Embryonic facial prominence (tissue), 1 donor: ENCODE results near the gene SCGB3A1.

Source experiments
- DNase-seq: peaks from one replicate; pipeline ENCODE4 v3.0.0-alpha.2; 2016; ENCODE audit errors: extremely low spot score

Gene SCGB3A1

DNA sequence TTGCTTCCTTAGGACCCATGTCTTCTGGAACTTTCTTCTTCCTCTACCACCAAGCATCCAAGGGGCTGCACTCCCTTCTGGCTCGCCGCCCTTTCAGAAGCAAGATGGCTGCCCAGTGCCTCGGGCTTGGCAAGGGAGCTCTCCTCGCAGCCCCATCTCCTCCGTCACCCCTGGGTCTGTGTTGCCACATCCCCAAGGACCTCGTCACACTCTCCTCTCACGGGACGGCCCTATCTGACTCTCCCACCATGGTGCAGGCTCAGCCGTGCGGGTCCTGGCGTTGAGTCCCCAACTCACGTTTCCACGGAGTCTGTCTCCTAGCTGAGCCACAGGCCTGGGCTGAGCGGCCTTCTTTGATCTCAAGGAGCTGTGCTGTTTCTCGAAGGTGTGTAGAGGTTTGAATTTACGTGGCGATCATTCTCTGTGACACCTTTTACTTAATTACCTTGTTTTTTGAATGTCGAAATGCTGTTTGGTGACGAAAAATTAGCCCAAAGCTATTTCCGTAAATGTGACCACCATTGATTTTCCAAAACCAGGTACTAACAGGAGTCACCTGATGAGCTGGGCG lies 15.0 kb upstream of the SCGB3A1 start:
- DNase-seq, result peak; percentile 36

DNA sequence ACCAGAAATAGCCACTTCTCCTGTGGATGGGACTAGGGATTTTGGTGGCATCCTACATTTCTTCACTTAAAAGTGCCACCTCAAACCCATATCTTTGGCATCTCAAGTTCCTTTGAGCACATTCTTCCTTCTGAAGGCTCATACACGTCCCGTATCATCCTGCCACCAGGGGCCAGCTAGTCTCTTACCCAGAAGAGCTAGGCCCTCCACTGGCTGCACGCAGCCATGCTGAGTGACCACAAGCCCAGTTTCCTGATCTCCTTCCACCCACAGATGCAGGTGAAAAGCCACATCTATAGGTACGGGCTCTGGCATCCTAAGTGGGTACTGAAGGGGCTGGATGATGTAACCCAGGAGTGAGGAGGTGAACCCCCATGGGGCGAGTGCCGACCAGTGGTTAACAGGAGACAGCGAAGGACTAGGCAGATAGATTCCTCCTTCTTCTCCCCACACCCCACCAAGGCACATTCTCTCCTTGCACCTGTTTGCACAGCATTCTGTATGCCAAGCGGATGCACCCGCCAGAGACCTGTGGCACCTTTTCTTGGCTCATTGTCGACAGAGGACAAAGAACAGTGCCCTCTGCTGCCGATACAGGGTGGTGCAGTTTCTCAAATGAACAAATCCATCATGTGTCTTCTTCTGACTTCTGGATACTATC lies 14.4 kb upstream of the SCGB3A1 start:
- DNase-seq, result no peak

DNA sequence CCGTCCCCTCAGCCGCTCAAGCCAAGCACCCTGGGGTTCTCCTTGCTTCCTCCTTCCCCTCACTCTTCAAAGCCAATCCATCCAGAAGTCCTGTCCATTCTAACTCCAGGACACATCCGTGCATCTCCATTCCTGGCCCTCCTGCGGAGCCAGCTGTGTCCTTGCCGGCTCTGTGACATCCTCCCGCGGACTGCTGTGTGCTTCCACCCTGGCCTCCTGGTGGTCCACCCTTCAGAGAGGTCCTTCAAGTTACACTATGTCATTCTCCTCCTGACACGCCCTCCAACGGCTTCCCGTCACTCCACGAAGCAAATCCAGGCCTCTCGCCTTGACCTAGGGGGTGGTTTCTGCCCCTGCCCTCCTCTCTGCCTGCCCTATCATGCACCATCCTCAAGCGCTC lies 13.0 kb upstream of the SCGB3A1 start:
- no peak for DNase-seq

DNA sequence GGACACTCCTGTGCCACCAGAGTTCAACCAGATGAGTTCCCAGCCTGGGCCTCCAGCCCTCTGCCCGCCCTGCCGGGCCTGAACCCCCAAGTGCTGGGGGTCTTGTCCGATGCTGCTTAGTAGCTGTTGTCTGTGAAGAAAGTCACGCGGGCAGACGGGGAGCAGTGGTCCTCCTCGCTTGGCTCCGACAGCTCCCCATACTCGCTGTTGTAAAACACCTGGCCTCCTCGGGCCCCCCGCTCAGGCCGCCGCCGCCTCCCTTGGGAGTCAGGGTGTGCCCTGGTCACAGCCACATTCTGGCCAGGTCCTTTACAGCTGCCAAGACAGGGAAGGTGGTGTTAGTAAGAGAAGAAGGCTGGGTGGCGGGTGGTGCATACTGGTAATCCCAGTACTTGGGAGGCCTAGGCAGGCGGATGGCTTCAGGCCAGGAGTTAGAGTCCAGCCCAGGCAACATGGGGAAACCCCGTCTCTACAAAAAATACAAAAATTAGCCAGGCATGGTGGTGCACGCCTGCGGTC lies 11.8 kb upstream of the SCGB3A1 start:
- DNase-seq, result no peak

DNA sequence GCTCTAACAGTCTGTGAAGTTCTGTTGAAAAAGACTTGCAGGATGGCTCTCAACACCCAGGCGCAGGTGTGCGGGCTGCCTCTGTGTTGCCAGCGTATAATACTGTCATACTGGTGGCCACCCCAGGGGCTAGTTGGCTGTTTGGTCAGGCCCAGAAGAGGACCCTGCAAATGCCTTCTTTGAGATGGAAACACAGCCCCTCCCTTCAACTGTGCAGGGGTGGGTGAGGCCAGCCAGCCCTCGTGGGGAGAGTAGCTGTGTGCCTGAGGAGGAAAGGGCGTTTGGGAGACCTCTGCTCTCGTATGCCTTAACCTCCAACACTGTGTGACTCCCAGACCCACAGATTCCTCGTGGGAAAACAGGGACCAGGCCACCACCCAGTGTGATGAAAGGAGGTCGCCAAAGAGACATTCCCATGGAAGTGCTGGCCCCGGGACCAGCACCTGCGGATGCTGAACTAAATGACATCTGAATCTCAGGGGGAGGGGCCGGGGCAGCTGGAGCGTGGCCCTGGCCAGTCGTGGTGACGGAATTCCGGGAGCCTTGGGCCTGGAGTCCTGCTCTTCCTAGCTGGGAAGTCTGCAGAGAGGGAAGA lies 11.3 kb upstream of the SCGB3A1 start:
- no peak for DNase-seq

DNA sequence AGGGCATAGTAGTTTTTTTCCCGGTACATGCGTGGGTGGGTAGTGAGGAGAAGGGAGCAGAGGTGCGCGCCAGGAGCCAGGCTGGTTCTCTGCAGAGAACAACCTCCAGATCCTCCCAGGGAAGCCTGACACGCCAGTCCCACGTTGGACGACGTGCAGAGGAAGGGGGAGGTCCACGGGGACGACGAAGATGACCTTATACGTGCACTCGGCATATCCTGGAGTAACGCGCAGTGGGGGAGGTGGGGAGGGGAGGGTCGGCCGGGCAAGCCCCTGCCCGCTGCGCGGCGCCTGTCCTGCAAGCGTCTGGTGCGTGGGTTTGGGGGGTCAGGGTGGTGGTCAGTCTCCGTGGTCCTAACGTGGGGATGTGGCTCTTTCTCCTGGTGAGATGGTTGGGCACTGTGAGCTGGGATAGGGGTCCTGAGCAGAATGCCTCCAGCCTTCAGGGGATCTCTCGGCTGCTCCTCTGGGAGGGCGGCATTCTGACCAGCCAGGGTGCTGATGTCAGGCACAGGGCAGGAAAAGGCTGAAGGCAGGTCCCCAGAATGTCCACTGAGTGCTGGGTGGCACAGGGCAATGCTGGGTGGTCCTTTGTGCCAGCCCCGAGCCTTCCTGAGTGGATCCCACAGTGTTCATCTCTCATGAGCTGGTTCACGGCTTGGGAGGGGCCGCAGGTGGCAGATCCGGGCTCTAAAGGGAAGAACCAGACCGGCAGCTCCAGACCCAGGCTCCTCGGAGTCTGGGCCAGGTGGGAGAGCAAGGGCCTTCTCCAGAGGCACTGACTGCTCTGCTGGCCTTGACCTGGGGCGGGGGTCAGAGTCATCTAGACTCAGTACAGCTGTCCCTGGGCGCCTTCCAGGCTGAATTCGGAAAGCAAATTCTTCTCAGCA lies 10.5 kb upstream of the SCGB3A1 start:
- DNase-seq, result no peak

DNA sequence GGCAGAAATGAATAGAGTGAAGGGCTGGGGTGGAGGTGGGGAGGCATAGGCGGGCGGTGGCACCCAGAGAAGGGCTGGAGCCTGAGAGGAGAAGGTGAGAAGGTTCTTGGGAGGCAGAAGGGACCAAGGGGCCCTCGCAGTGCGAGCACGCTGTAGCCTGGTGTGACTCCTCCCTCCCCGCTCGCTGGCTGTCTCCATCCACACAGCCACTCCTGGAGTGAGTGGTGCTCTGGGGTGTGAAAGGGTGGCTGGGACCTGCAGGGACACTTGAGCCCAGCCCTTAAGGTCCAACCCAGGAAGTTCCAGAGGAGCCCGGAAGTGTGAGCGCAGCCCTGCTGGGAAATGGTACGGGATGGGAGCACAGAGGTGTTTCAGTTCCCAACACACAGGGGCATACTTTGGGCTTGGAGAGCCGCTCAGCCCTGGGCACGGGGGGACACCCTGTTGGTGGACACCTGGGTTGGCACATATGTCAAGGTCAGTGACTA lies 9.3 kb upstream of the SCGB3A1 start:
- no peak for DNase-seq

DNA sequence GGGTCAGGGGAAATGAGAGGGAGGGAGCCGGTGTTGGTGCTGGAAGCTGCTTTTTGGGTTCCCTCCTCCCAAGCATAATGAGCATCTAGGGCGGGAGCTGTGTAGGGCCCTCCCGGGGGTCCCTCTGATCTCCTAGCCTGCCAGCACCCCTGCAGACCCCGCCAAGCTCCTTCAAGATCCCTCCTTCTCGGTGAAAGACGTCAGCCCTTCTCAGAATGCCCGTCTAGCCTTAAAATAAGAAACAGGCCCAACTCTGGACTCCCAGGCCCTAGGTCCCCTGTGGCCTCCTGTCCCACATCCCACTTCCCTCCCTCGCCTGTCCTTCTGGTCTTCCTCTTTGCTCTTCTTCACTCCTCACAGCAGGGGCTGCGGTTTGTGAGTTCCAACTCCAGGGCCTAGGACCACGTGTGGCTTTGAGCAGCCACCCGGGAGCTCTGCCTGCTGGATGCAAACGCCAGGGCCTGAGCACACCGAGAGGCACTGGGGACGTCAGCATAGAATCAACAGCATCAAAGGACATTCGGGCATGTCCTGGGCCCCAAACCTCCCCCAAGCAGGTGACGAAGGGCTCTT lies 8.8 kb upstream of the SCGB3A1 start:
- no peak for DNase-seq

DNA sequence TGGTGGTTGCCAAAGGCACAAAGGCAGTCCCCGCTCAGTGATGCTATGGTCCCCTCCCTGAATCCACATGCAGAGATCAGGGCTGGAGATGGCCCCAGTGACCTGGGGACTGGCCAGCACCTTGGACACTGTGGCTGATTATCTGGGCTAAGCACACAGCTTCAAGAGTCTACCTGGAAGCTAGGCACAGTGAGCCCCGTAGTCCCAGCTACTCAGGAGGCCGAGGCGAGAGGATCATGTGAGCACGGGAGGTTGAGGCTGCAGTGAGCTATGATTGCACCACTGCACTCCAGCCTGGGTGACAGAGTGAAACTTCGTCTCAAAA lies 8.3 kb upstream of the SCGB3A1 start:
- no peak for DNase-seq

DNA sequence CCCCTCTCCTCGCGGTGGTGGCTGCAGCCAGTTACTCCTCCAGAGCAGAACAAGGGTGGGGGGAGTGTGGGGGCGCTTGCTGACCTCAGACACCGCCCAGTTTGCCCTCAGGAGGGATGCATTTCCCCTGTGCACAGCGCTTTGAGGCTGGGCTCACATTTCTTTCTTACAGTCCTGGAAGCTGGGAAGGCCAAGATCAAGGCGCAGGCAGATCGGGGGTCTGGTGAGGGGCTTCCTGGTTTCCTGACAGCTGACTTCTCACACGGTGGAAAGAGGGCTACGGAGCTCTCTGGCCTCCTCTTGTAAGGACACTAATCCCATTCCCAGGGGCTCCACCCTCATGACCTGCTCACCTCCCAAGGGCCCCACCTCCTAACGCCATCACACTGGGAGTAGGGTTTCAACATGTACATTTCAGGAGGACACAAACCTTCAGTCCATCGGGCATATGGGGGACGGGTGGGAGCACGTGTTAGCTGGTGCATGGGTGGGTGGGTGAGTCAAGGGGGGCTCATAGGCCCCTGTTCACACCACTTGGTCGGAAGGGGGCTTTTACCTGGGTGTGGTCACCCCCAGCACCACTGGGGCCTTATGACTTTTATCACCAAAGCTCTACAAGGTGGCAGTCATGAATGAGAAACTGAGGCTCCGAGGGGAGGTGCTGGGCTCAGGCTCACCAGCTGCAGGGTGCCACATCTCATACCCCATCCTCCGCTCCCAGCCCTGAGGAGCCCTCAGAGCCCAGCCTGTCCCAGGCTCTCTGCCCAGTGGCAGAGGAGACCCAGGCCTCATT lies 7.7 kb upstream of the SCGB3A1 start:
- no peak for DNase-seq

DNA sequence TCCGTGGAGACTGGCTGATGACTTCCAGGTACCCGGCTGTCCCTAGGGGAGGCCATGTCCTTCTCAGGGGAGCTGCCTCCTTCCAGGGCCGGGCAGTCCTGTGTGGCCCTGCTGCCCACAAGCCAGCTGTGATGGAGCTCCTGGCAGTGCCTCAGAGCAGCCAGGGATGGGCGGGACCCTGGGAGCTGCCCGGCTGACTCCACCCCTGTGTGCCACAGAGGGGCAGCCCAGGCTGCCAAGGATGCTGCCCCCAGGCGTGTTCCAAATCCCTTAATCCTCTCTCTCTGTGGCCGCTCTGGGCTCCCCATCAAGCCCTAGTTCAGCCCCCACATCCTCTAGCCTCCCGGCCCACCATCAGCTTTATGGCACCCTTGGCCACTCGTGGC lies 7.0 kb upstream of the SCGB3A1 start:
- no peak for DNase-seq

DNA sequence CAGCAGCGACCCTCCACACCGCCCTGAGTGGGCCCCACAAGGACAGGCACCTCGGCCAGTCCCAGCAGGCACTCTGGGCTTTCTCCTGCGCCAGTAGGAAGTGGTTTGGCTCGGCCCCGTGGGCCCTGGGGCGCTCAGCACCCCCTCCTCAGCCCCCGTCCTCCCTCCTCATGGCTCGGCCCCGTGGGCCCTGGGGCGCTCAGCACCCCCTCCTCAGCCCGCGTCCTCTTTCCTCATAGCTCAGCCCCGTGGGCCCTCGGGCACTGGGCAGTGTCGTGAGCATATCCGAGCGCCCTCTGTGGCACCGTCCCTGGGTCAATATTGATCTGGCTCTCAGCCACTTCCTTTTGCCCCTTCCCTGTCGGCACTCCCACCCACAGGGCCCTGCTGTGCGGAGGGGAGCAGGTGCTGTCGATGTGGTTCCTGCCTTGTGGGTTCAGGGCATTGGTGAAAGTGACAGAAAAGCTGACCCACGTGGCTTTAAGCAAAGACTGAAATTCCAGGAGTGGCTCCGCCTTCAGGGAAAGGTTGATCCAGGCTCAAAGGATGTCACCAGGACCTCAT lies 5.5 kb upstream of the SCGB3A1 start:
- no peak for DNase-seq

DNA sequence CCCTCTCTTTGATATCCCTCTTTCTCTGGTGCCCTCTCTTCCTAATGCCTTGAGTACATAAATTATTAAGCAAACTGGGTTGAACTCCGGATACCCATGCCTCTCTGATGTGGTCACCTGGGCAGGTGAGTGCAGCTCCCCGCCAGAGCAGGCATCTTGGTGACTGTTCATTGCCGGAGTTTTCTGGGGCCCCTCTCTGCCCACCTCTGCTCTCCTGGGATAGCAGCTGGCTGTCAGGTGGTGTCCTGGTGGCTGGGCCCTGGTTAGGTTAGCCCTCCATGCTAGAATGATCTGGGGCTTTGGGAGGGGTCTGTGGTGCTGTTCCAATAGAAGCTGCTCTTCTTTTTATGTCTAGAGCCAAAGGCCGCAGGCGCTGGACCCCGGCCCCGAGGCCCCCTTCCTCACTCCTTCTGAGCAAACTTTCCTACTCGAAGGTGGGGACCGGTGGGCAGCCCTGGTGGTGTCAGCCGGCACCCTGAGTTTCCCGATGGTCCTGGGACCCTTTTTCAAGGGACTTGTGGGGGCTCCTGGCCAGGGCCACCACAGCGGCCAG lies 4.9 kb upstream of the SCGB3A1 start:
- DNase-seq, result no peak

DNA sequence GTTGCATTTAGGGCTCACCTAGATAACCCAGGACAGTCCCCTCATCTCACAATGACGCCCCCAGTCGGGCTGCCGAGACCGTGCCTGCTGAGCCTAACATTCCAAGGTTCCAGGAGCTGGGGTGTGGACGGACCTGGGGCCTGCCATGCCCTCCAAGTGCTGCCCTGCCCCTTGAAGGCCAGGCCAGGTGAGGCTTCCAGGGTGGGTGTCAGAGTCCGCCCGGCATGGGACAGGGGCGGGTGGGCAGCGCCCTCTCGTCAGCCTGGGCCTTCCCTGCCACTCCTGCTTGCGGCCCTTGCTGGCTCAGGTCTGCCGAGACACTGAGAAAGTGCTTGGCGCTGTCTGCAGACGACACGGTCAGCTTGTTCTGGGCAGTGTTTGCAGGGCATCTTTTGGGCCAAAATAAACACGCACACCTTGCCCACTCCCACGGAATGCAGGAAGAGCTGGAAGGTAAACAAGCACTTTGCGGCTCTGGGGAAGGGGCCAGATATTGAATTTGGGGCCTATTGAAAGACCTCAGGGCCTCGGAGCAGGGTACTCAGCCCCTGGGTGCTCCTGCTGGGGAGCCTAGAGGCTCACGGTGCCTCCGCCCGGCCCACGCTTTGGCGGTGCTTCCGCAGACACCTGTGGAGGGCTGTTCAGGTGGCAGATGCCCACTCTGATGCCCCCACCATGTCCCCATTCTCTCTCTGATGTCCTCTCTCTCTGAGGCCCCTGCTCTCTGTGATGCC lies 4.2 kb upstream of the SCGB3A1 start:
- DNase-seq, result no peak

DNA sequence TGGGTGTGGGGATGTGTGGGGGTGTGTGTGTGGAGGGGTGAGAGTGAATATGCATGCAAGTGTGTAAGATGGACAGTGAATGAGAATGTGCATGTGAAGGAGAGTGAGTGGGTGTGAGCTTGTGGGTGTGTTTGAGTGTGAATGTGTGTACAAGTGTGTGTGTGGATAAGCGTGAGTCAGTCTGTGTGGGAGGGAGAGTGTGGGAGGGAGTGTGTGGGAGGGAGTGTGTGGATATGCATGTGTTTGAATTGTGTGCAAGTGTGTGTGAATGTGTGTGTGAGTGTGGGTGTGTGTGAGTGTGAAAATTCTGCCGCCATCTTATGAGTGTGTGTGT lies 3.7 kb upstream of the SCGB3A1 start:
- no peak for DNase-seq

DNA sequence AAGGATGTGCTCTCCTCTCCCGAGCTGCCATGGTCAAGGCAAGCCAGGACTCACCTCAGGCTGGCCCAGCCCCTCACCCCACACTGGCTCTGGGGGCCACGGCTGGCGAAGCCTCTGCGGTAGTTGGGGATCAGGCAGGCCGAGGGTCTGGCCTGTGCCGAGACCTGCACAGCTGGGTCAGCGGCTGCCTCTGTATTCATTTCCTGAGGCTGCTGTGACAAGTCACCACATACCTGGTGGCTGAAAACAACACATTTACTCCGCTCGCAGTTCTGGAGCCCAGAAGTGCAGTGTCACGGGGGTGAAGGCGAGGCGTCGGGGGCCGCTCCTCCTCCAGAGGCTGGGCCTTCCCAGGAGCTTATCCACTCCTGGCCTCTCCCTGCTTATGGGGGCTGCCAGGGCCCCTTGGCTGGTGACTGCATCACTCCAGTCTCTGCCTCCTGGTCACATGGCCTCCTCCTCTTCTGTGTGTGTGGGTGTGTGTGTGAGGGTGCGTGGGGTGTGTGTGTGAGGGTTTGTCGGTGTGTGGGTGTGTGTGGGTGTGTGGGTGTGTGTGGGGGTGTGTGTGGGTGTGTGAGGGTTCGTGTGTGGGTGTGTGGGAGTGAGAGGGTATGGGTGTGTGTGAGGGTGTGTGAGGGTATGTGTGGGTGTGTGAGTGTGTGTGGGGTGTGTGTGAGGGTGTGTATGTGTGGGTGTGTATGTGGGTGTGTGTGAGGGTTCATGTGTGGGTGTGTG lies 3.2 kb upstream of the SCGB3A1 start:
- DNase-seq, result no peak

DNA sequence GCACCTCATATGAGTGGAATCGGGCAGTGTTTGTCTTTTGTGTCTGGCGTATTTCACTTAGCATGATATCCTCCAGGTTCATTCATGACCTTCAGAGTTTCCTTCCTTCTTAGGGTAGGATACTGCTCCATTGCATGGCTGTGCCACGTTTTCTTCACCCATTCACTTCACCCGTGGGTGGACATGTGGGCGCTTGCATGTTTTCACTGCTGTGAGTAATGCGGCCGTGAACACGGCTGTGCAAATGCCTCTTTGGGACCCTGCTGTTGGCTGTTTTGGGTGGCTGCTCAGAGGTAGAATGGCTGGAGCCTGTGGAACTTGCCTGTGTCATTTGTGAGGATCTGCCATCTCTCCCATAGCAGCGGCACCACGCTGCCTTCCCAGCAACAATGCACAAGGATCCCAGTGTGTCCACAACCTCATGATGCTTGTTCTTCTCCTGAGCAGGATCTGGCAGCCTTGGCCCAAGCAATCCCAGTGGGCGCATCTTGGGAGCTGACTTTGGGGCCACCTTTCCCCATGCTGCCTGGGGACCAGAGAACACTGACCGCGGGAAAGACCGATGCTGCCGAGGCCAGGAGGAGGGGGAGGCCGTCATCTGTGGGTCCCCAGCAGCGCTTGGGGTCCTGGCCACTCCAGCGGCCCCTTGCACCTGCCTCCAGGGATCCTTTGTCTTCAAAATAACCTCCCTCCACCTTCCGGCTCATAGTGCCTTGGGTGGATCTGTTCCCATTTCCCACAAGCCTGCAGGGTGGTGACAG lies 2.3 kb upstream of the SCGB3A1 start:
- DNase-seq, result no peak

DNA sequence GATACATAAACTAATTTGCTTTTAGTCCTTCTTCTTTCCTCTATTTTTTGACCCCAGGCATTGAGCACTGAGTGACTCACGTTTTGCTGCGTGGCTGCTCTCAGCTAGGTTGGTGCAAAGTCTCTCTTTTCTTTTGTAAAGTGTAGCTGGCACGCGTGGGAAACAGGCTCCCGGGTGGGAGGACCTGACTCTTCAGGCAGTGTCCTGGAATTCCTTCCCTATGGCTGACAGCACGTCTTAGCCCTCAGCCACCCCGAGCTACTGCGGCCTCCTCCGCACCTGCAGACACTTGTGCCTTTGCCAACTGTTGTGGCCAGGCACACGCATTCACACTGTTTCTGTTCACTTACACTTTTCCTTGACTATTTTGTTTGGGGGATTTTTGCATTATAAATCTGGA lies 877 bp upstream of the SCGB3A1 start:
- no peak for DNase-seq
